ENCODE data around the gene IGF1R. TPM values are rescaled to one million over a fixed set of nuclear protein-coding genes. Genes with fewer than 3 reads are reported as not detected.

Gene IGF1R
- total RNA-seq, 4 donors from 2014 or later: 39.3 to 97.4 (median 44.7) TPM

DNA sequence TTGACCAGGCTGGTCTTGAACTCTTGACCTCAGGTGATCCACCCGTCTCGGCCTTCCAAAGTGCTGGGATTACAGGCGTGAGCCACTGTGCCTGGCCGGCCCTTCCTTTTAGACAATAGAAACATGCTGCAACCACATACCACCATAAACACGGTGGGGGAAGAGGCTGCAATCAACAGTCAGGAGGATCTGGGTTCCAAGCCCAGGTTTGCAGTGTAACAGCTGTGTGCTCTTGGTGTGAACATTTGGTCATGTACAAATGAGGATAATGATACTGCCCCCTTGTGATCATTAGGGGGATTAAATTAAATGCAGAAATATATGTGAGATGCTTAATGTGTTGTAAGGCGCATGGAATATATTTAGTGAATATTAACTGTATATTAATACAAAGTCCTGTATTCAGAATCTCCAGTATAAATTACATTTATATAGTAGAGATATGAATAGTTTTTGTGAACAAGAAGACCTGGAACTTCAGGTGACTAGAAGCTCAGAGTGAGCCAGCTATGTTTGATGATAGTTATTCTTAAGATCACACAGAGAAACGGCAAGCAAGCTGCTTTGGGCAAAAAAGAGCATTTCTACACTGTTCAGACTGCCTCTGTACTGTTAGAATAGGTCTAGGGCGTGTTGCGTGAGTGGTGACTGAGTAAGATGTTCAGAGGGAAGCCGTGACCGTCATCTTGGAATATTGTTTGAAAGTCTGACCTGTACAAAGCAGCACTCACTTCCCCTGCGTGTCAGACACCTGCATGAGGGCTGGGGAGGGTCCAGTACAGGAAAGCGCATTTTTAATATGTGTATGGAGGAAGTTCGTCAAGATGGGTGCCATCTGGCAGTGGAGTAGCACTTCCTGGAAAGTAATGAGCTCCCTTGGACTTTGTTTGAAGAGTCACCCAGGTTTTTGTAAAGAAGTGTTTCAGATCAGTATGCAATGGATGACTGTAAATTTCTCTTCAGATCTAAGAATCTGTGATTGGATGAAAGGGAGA is 233.5 kb downstream of the IGF1R start:
- ATAC-seq (ENCODE audit: low FRiP score): no peak
- TF ChIP-seq, protein P1, sequence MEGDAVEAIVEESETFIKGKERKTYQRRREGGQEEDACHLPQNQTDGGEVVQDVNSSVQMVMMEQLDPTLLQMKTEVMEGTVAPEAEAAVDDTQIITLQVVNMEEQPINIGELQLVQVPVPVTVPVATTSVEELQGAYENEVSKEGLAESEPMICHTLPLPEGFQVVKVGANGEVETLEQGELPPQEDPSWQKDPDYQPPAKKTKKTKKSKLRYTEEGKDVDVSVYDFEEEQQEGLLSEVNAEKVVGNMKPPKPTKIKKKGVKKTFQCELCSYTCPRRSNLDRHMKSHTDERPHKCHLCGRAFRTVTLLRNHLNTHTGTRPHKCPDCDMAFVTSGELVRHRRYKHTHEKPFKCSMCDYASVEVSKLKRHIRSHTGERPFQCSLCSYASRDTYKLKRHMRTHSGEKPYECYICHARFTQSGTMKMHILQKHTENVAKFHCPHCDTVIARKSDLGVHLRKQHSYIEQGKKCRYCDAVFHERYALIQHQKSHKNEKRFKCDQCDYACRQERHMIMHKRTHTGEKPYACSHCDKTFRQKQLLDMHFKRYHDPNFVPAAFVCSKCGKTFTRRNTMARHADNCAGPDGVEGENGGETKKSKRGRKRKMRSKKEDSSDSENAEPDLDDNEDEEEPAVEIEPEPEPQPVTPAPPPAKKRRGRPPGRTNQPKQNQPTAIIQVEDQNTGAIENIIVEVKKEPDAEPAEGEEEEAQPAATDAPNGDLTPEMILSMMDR (IDR thresholded peaks at IDR 0.05): no peak
- DNase-seq (ENCODE audit: low spot score): no peak

DNA sequence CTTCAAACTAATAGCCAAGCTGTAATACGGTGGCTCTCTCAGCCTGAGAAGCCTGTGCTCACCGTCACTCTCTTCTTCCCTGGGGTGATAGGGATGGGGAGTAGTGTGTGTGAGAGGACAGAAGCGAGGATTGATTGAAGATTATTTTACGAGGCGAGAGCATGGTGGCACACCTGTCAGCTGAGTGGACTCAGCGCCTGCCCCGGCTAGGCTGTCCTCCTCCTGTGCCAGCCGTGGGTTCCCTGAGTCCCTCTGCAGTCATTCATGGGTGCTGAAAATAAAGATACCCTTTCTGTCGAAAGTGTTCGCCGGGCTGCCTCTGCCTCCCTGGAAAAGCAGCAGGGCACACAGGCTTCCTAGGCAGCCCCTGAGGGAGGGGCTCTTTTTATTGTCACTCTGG is 235.1 kb downstream of the IGF1R start:
- TF ChIP-seq, protein P1 (IDR thresholded peaks at IDR 0.05): no peak
- DNase-seq (ENCODE audit: low spot score) (no peak), ATAC-seq (ENCODE audit: low FRiP score) (no peak)

DNA sequence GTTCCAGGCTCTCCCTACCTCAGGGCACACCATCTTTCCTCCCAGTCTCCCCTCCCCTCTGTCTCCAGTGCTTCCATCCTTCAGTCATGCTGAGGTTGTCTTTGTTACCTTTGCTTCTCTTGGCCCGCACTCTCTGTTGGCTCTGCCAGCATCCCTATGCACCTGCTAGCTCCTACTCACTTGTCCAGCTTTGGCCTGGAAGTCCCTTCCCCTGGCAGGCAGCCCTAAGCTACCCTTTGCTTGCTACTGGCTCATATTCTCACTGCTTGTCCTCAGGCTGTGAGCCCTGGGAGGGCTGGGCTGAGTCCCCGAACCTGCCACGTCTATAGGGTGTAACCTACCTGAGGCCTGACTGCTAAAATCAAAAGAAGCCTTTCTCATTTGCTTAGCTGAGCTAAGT is 236.6 kb downstream of the IGF1R start:
- ATAC-seq (ENCODE audit: low FRiP score): no peak
- TF ChIP-seq, protein P1 (IDR thresholded peaks at IDR 0.05): no peak

DNA sequence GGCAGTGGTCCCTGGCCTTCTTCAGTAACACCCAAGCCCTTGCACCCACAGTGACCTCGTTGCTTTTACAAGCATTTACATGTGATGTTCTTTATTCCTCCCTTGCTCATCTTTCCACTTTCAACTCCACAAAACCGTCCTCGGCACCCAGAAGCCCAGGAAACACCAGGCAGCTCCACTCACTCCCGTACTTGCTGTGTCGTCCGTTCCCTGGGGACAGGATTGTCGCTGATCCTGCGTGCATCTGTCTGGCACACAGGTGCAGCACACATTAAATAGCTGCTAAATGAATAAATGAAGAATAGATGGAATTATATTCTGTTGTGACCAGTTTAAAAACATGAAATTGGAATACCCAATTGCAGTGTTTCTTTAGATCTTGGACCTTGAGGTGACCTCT is 239.6 kb downstream of the IGF1R start:
- no peak for DNase-seq (ENCODE audit: low spot score)
- ATAC-seq (ENCODE audit: low FRiP score): no peak
- TF ChIP-seq, protein P1 (IDR thresholded peaks at IDR 0.05): no peak

More for the DNA sequence above, 236.6 kb downstream of the IGF1R start:
- DNase-seq (ENCODE audit: low spot score): no peak

DNA sequence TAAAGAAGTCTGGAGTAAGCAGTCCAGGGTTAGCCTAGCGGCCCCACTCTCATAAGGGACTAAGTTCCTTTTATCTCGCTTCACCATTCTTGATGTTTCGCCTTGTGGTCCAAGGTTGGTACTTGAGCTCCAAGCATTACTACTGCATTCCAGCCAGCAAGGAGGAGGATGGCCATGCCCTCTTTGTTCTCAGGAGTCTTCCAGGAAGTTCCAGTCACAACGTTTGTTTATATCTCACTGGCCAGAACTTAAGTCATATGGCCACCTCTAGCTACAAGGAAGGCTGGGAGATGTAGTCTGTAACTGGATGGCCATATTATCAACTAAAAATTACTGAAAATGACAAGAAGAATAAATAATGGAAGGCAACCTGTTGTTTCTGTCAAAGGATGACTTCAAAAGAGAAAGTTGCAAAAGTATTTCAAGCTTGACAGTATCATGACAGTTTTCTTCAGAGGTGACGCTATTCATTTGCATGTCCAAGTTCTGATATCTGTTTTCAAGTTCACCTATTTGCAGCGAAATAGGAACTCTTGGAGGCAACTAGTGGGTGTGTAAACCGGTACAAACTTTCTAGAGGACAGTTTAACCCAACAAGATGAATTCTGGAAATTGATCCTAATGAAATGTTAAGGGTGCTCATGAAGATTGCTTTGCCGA is 240.6 kb downstream of the IGF1R start:
- ATAC-seq (ENCODE audit: low FRiP score): no peak
- DNase-seq (ENCODE audit: low spot score): no peak
- TF ChIP-seq, protein P1 (IDR thresholded peaks at IDR 0.05): no peak

DNA sequence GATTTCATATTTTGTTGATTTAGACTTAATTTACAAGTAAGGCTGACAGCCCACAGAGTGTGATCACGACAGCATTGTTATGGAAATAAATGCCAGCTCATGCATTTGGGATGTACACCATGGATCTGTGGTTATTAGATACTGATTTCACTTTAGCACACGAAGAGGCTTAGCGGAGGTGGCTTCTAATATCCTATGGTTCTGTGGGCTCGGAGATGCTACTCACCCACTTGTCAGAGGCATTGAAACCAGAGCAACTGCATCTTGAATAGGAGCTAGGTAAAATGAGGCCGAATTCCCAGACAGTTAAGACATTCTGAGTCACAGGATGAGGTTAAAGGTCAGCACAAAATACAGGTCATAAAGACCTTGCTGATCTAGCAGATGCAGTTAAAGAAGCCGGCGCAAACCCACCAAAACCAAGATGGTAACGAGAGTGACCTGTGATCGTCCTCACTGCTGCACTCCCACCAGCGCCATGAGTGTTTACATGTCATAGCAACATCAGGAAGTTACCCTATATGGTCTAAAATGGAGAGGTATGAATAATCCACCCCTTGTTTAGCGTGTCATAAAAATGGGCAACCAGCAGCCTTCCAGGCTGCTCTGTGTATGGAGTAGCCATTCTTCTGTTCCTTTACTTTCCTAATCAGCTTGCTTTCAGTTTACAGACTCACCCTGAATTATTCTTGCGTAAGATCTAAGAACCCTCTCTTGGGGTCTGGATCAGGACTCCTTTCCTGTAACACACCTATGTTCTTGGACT is 241.8 kb downstream of the IGF1R start:
- no peak for DNase-seq (ENCODE audit: low spot score)
- no peak for ATAC-seq (ENCODE audit: low FRiP score)
- TF ChIP-seq, protein P1 (IDR thresholded peaks at IDR 0.05): no peak

Measured in omental fat pad (tissue), 4 donors.